HEK293 (cell line): ENCODE measurements around the gene OR10H3.
A peak's percentile ranks its signal among the peaks of the same experiment; 100 is the strongest.

Experiments
- CTCF ChIA-PET: fragments of 350-600 bp; formaldehyde crosslinking; extraction: SDS; loops from one replicate; lab custom pipeline; 2021; ENCODE audit warnings: antibody characterized with exemption; lab: Yijun Ruan, JAX
- POLR2A ChIA-PET: fragments of 300-600 bp; formaldehyde crosslinking; extraction: SDS; loops from one replicate; lab custom pipeline; 2020; ENCODE audit warnings: antibody characterized with exemption, inconsistent platforms; lab: Yijun Ruan, JAX
- H3K27ac ChIP-seq: fragments of 200-500 bp; sonication (Bioruptor generic); 2 replicates; pipeline ENCODE4 v1.5.1; 2014; ENCODE audit warnings: low read depth, low read length, control low read depth, inconsistent platforms; ENCODE audit errors: extremely low read depth
- H3K36me3 ChIP-seq, 2 experiments: fragments of 200-500 bp in 1 of 2; sonication (Bioruptor generic) in 1 of 2; 1 replicate in 1 of 2; 2 replicates in 1 of 2; pipeline ENCODE4 v1.5.1; 2014 to 2017; ENCODE audit warnings: inconsistent platforms in 2 of 2, low read length in 2 of 2; ENCODE audit not compliant: control insufficient read depth in 2 of 2, insufficient read depth in 1 of 2
- H3K4me1 ChIP-seq: fragments of 200-500 bp; sonication (Bioruptor generic); 2 replicates; pipeline ENCODE4 v1.5.1; 2014; ENCODE audit warnings: mild to moderate bottlenecking, low read length, inconsistent platforms; ENCODE audit not compliant: control insufficient read depth, insufficient read depth
- H3K4me3 ChIP-seq: 2 replicates; pipeline ENCODE4 v1.5.1; 2011; ENCODE audit warnings: low read depth, mild to moderate bottlenecking, control low read depth, low read length, moderate library complexity
- H3K9me3 ChIP-seq: fragments of 200-500 bp; sonication (Bioruptor generic); 2 replicates; pipeline ENCODE4 v1.5.1; 2014; ENCODE audit warnings: low read depth, low read length, inconsistent platforms; ENCODE audit not compliant: control insufficient read depth, insufficient read depth
- IKZF3 ChIP-seq: fragments of 450-650 bp; IDR thresholded peaks from 2 replicates; pipeline ENCODE4 v1.5.0; 2018; ENCODE audit warnings: missing biosample characterization, mild to moderate bottlenecking, missing genetic modification characterization, moderate library complexity
- MYNN ChIP-seq: fragments of 450-650 bp; formaldehyde crosslinking; IDR thresholded peaks from 2 replicates; pipeline ENCODE4 v1.5.1; 2016; ENCODE audit warnings: missing biosample characterization, missing genetic modification characterization, borderline replicate concordance
- SALL2 ChIP-seq: fragments of 450-650 bp; formaldehyde crosslinking; IDR thresholded peaks from 2 replicates; pipeline ENCODE4 v1.5.0; 2017; ENCODE audit warnings: missing biosample characterization, mild to moderate bottlenecking, missing genetic modification characterization, borderline replicate concordance
- ZBTB10 ChIP-seq: fragments of 450-650 bp; formaldehyde crosslinking; IDR thresholded peaks from 2 replicates; pipeline ENCODE4 v1.5.1; 2016; ENCODE audit warnings: missing biosample characterization, missing genetic modification characterization
- ZBTB17 ChIP-seq: fragments of 450-650 bp; formaldehyde crosslinking; IDR thresholded peaks from 2 replicates; pipeline ENCODE4 v1.5.1; 2016; ENCODE audit warnings: missing biosample characterization, missing genetic modification characterization
- ZBTB49 ChIP-seq: fragments of 450-650 bp; formaldehyde crosslinking; IDR thresholded peaks from 2 replicates; pipeline ENCODE4 v1.5.1; 2016; ENCODE audit warnings: missing biosample characterization, missing genetic modification characterization, low read depth
- ZNF132 ChIP-seq: fragments of 450-650 bp; formaldehyde crosslinking; IDR thresholded peaks from 2 replicates; pipeline ENCODE4 v1.5.1; 2017; ENCODE audit warnings: missing biosample characterization, missing genetic modification characterization, borderline replicate concordance
- ZNF146 ChIP-seq: fragments of 450-650 bp; formaldehyde crosslinking; IDR thresholded peaks from 2 replicates; pipeline ENCODE4 v1.5.1; 2016; ENCODE audit warnings: missing biosample characterization, missing genetic modification characterization
- ZNF2 ChIP-seq: fragments of 450-650 bp; formaldehyde crosslinking; IDR thresholded peaks from 2 replicates; pipeline ENCODE4 v1.5.1; 2016; ENCODE audit warnings: missing biosample characterization, missing genetic modification characterization
- ZNF335 ChIP-seq: fragments of 450-650 bp; formaldehyde crosslinking; conservative IDR thresholded peaks from 2 replicates; pipeline ENCODE4 v1.5.1; 2016; ENCODE audit warnings: missing biosample characterization, missing genetic modification characterization
- ZNF518A ChIP-seq: fragments of 450-650 bp; formaldehyde crosslinking; conservative IDR thresholded peaks from 2 replicates; pipeline ENCODE4 v1.5.1; 2016; ENCODE audit warnings: low read depth, missing biosample characterization, missing genetic modification characterization
- ZNF596 ChIP-seq: fragments of 450-650 bp; IDR thresholded peaks from 2 replicates; pipeline ENCODE4 v1.5.0; 2018; ENCODE audit warnings: missing biosample characterization, mild to moderate bottlenecking, missing genetic modification characterization, moderate library complexity
- ZNF621 ChIP-seq: fragments of 450-650 bp; formaldehyde crosslinking; IDR thresholded peaks from 2 replicates; pipeline ENCODE4 v1.5.1; 2017; ENCODE audit warnings: missing biosample characterization, missing genetic modification characterization
- TF ChIP-seq, protein P1 (sequence below): fragments of 450-650 bp; formaldehyde crosslinking; IDR thresholded peaks from 2 replicates; pipeline ENCODE4 v1.5.1; 2016; ENCODE audit warnings: missing biosample characterization, missing genetic modification characterization
- TF ChIP-seq, protein P2 (sequence below): fragments of 450-650 bp; formaldehyde crosslinking; IDR thresholded peaks from 2 replicates; pipeline ENCODE4 v1.5.1; 2016; ENCODE audit warnings: missing biosample characterization, missing genetic modification characterization

OR10H3 gene

GRCh38 chr19:15715642-15716041 is 22.1 kb upstream of the OR10H3 start:
- Histone ChIP-seq H3K4me1 (no peaks in the 10 kb centered on the region), H3K9me3 (no peaks in the 10 kb centered on the region), H3K27ac (no peak overlapping the region), H3K36me3 (no peaks in the 10 kb centered on the region), H3K4me3 (no peak overlapping the region)
- TF ChIP-seq ZBTB10 (tag by site-specific recombination), result no peak
- TF ChIP-seq ZNF146 (tag by site-specific recombination), result no peak
- no peak for TF ChIP-seq SALL2 (tag by site-specific recombination)
- TF ChIP-seq ZNF596, result no peak
- no peak for TF ChIP-seq ZNF621 (tag by site-specific recombination)
- CTCF ChIA-PET, result no interaction called here
- POLR2A ChIA-PET, result no interaction called here

- ChIA-PET CTCF (interaction anchor here (0.6 kb wide), 1 partner anchor 1031 kb away, joined by 3 read pairs; no protein-coding TSS in a partner anchor), POLR2A (no interaction called here)
- no peaks in the 10 kb centered on the region for H3K9me3 ChIP-seq
- H3K27ac ChIP-seq, result no peak overlapping the region
- no peaks in the 10 kb centered on the region for H3K4me1 ChIP-seq
- no peaks in the 10 kb centered on the region for H3K36me3 ChIP-seq
- no peak overlapping the region for H3K4me3 ChIP-seq
- TF ChIP-seq, protein P1, sequence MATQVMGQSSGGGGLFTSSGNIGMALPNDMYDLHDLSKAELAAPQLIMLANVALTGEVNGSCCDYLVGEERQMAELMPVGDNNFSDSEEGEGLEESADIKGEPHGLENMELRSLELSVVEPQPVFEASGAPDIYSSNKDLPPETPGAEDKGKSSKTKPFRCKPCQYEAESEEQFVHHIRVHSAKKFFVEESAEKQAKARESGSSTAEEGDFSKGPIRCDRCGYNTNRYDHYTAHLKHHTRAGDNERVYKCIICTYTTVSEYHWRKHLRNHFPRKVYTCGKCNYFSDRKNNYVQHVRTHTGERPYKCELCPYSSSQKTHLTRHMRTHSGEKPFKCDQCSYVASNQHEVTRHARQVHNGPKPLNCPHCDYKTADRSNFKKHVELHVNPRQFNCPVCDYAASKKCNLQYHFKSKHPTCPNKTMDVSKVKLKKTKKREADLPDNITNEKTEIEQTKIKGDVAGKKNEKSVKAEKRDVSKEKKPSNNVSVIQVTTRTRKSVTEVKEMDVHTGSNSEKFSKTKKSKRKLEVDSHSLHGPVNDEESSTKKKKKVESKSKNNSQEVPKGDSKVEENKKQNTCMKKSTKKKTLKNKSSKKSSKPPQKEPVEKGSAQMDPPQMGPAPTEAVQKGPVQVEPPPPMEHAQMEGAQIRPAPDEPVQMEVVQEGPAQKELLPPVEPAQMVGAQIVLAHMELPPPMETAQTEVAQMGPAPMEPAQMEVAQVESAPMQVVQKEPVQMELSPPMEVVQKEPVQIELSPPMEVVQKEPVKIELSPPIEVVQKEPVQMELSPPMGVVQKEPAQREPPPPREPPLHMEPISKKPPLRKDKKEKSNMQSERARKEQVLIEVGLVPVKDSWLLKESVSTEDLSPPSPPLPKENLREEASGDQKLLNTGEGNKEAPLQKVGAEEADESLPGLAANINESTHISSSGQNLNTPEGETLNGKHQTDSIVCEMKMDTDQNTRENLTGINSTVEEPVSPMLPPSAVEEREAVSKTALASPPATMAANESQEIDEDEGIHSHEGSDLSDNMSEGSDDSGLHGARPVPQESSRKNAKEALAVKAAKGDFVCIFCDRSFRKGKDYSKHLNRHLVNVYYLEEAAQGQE (tag by site-specific recombination), result peak; percentile 88
- no peak for TF ChIP-seq ZBTB17 (tag by site-specific recombination)
These were observed 20.0 kb upstream of the OR10H3 start for GRCh38 chr19:15717809-15718208.

DNA sequence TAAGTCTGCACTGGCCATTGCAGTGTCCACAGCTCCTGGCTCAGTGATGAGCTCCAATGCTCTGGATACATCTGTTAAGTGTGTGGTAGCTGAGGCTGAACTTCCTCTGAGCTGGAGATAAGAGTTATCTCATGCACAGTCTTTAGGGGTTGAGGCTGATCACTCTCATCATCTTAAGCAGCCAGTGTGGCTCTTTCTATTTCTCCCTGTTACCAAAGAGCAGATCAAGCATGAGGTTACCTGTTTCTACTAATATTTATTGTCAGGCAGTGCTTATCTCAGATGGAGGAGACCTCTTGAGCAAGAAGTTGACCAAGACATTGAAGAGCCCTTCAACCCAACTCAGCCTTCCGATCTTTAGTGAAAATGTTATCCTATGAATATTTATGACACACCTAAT is 16.5 kb upstream of the OR10H3 start:
- H3K4me1 ChIP-seq, result no peaks in the 10 kb centered on the region
- ChIA-PET POLR2A (no interaction called here), CTCF (no interaction called here)
- H3K27ac ChIP-seq, result no peak overlapping the region
- no peaks in the 10 kb centered on the region for H3K9me3 ChIP-seq
- H3K4me3 ChIP-seq, result no peak overlapping the region
- H3K36me3 ChIP-seq, result no peaks in the 10 kb centered on the region
- no peak for TF ChIP-seq MYNN (tag by site-specific recombination)
- no peak for TF ChIP-seq ZNF518A (tag by site-specific recombination)
- TF ChIP-seq ZNF132 (tag by site-specific recombination), result no peak
- TF ChIP-seq ZBTB49 (tag by site-specific recombination), result no peak
- TF ChIP-seq, protein P2, sequence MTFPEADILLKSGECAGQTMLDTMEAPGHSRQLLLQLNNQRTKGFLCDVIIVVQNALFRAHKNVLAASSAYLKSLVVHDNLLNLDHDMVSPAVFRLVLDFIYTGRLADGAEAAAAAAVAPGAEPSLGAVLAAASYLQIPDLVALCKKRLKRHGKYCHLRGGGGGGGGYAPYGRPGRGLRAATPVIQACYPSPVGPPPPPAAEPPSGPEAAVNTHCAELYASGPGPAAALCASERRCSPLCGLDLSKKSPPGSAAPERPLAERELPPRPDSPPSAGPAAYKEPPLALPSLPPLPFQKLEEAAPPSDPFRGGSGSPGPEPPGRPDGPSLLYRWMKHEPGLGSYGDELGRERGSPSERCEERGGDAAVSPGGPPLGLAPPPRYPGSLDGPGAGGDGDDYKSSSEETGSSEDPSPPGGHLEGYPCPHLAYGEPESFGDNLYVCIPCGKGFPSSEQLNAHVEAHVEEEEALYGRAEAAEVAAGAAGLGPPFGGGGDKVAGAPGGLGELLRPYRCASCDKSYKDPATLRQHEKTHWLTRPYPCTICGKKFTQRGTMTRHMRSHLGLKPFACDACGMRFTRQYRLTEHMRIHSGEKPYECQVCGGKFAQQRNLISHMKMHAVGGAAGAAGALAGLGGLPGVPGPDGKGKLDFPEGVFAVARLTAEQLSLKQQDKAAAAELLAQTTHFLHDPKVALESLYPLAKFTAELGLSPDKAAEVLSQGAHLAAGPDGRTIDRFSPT (tag by site-specific recombination), result no peak
- no peak for TF ChIP-seq ZNF2 (tag by site-specific recombination)
- TF ChIP-seq IKZF3 (tag by site-specific recombination), result no peak
- TF ChIP-seq ZBTB17 (tag by site-specific recombination), result no peak
- no peak for TF ChIP-seq ZNF335 (tag by site-specific recombination)
